K562 (cell line): ENCODE results near the gene DRAXIN. TPM values are rescaled to one million over a fixed set of nuclear protein-coding genes. Genes with fewer than 3 reads are reported as not detected.

ENCODE experiments used
- ATAC-seq: fragments of 200-7000 bp; cut with Tn5 transposase; 3 replicates; pipeline ENCODE4 v1.9.1; 2020; ENCODE audit warnings: moderate library complexity
- BruUV-seq: library from RNA; stranded (reverse); fragments of 400-500 nt; replicated peaks from 2 replicates; lab custom pipeline; 2021; lab: Mats Ljungman, UMichigan
- CTCF ChIA-PET: fragments of 300-600 bp; formaldehyde crosslinking; extraction: SDS; loops from one replicate; lab custom pipeline; 2021; ENCODE audit warnings: low intra/inter-chr PET ratio; lab: Yijun Ruan, JAX
- POLR2A ChIA-PET: fragments of 300-600, 350-650 bp; sonication (Branson Sonifier 250); formaldehyde crosslinking; extraction: SDS; loops from one replicate; lab custom pipeline; 2021; ENCODE audit warnings: antibody characterized with exemption, inconsistent platforms; lab: Yijun Ruan, JAX
- DNase-seq, 4 experiments: peaks; one replicate each; pipeline versions ENCODE4 v3.0.0 to v3.0.0-alpha.2; 2011 to 2018; ENCODE audit warnings: low spot score in 3 of 4, mixed read lengths in 3 of 4; ENCODE audit errors: extremely low read depth in 1 of 4
- FAIRE-seq: peaks from 2 replicates; lab custom pipeline; 2011; peaks lifted over from hg19 to GRCh38; lab: Jason Lieb, UNC
- H2AFZ ChIP-seq: 2 replicates; pipeline ENCODE4 v1.6.0; 2011; ENCODE audit warnings: low read depth, low read length, control low read depth, inconsistent platforms
- H3K27ac ChIP-seq: fragments of 200-600 bp; 3 replicates; pipeline ENCODE4 v1.8.0; 2011; ENCODE audit warnings: low read depth, mild to moderate bottlenecking, control low read depth, inconsistent platforms, low read length, moderate library complexity, mixed read lengths; ENCODE audit errors: extremely low read depth
- H3K27me3 ChIP-seq, 2 experiments: fragments of 300-600 bp in 1 of 2; 2 replicates in 1 of 2; 3 replicates in 1 of 2; pipeline versions ENCODE4 v1.6.0 to v1.8.0; 2011; ENCODE audit warnings: inconsistent platforms in 2 of 2, low read length in 2 of 2, mild to moderate bottlenecking in 1 of 2, mixed read lengths in 1 of 2, moderate library complexity in 1 of 2; ENCODE audit not compliant: control insufficient read depth in 2 of 2, insufficient read depth in 2 of 2
- H3K36me3 ChIP-seq: fragments of 300-600 bp; 3 replicates; pipeline ENCODE4 v1.8.0; 2011; ENCODE audit warnings: mild to moderate bottlenecking, low read length, inconsistent platforms; ENCODE audit not compliant: control insufficient read depth, insufficient read depth
- H3K4me1 ChIP-seq, 2 experiments: fragments of 200-600 bp in 1 of 2; replicated peaks in 1 of 2; 2 replicates in 1 of 2; 3 replicates in 1 of 2; pipeline versions ENCODE4 v1.5.1 to v1.8.0; 2011; ENCODE audit warnings: inconsistent platforms in 2 of 2, low read length in 2 of 2, mild to moderate bottlenecking in 1 of 2, mixed read lengths in 1 of 2, moderate library complexity in 1 of 2; ENCODE audit not compliant: control insufficient read depth in 2 of 2, insufficient read depth in 2 of 2
- H3K4me2 ChIP-seq: 2 replicates; pipeline ENCODE4 v1.6.1; 2011; ENCODE audit warnings: low read length, control low read depth, inconsistent platforms, mixed read lengths; ENCODE audit not compliant: insufficient read depth
- H3K4me3 ChIP-seq: fragments of 200-600 bp; sonication (generic), shearing (Covaris generic); 2 replicates; pipeline ENCODE4 v1.5.1; 2016; ENCODE audit warnings: control low read depth, inconsistent platforms
- H3K79me2 ChIP-seq: fragments of 200-600 bp; 3 replicates; pipeline ENCODE4 v1.8.0; 2011; ENCODE audit warnings: low read length, inconsistent platforms; ENCODE audit not compliant: control insufficient read depth, insufficient read depth
- H3K9ac ChIP-seq, 2 experiments: 2 replicates each; pipeline versions ENCODE4 v1.6.0 to v1.6.1; 2011; ENCODE audit warnings: low read depth in 2 of 2, low read length in 2 of 2, control low read depth in 1 of 2, inconsistent platforms in 1 of 2, mild to moderate bottlenecking in 1 of 2, mixed read lengths in 1 of 2; ENCODE audit not compliant: insufficient read depth in 1 of 2
- H3K9me1 ChIP-seq: one replicate; pipeline ENCODE4 v1.6.0; 2011; ENCODE audit warnings: inconsistent platforms, mild to moderate bottlenecking, low read length, moderate library complexity; ENCODE audit not compliant: control insufficient read depth, insufficient read depth
- H3K9me3 ChIP-seq: replicated peaks from 2 replicates; pipeline ENCODE4 v1.5.1; 2011; ENCODE audit warnings: low read depth, low read length, inconsistent platforms; ENCODE audit not compliant: control insufficient read depth, insufficient read depth
- H4K20me1 ChIP-seq: replicated peaks from 2 replicates; pipeline ENCODE4 v1.6.1; 2011; ENCODE audit warnings: low read length, inconsistent platforms, mixed read lengths; ENCODE audit not compliant: control insufficient read depth, insufficient read depth
- CBFB ChIP-seq: sonication (generic); formaldehyde crosslinking; IDR thresholded peaks from 2 replicates; pipeline ENCODE4 v1.4.0; 2020; ENCODE audit warnings: mild to moderate bottlenecking, missing genetic modification reagents
- KDM1A ChIP-seq, 2 experiments: fragments of 450-650 bp; IDR thresholded peaks; 2 replicates each; pipeline ENCODE4 v1.6.1; 2016; ENCODE audit warnings: mild to moderate bottlenecking in 2 of 2
- NELFE ChIP-seq: IDR thresholded peaks from 2 replicates; pipeline ENCODE4 v1.6.1; 2011; ENCODE audit warnings: mild to moderate bottlenecking; ENCODE audit not compliant: insufficient read depth, insufficient read length
- TEAD4 ChIP-seq, 2 experiments: sonication (generic) in 1 of 2; formaldehyde crosslinking in 1 of 2; IDR thresholded peaks; 2 replicates each; pipeline versions ENCODE4 v1.6.1 to v1.8.0; 2012 to 2022; ENCODE audit warnings: borderline replicate concordance in 1 of 2, inconsistent platforms in 1 of 2, low read length in 1 of 2, mild to moderate bottlenecking in 1 of 2, missing genetic modification reagents in 1 of 2
- ZFP36 ChIP-seq: fragments of 150-350 bp; IDR thresholded peaks from 2 replicates; pipeline ENCODE4 v1.6.1; 2018; ENCODE audit warnings: low read length, low read depth; ENCODE audit not compliant: partially characterized antibody
- WGBS: fragments of 100-300 bp; shearing (Covaris generic); methylation state at CpG from one replicate; pipeline ENCODE4 v1.1.6; 2016; ENCODE audit warnings: low coverage, mixed read lengths; ENCODE audit not compliant: insufficient coverage; ENCODE audit errors: missing lambda C conversion rate; 5-methylcytosine and 5-hydroxymethylcytosine counted together
- in situ Hi-C: fragments of 300-500 bp; cut with MboI; formaldehyde crosslinking; loops from 4 replicates; pipeline ENCODE4 v1.15.0; 2018; ENCODE audit warnings: inconsistent platforms, mixed read lengths
- intact Hi-C: fragments of 100-400 bp; cut with micrococcal nuclease; formaldehyde crosslinking; loops from 2 replicates; pipeline ENCODE4 v1.14.2; 2022
- polyA plus RNA-seq, 8 experiments: library from polyadenylated mRNA; depleted of rRNA in 4 of 8; stranded (reverse) in 5 of 8; unstranded in 3 of 8; fragments of >200 nt; fragmentation: Nextera tagmentation in 2 of 8; fragmentation: Illumina TruSeq in 1 of 8; extraction: Ambion mirVana in 2 of 8; extraction: Trizol in 1 of 8; gene quantifications; 2 replicates each; pipeline versions ENCODE4 v1.2.1 to v1.2.3, GENCODE V29; 2011 to 2014; ENCODE audit warnings: inconsistent platforms in 1 of 8, missing spikeins in 1 of 8
- total RNA-seq, 7 experiments: library from RNA; depleted of rRNA in 6 of 7; stranded (reverse); fragments of >200 nt in 6 of 7; fragmentation: Illumina TruSeq in 2 of 7; extraction: Trizol in 2 of 7; gene quantifications; 2 replicates each; pipeline versions ENCODE4 v1.2.1 to v1.2.3, GENCODE V29; 2011 to 2021; ENCODE audit warnings: low replicate concordance in 1 of 7

The DRAXIN gene
- total and polyA plus RNA-seq, 9 of the 15 experiments (the other 6 are each of a cell fraction or from before 2014, with no cell fraction given) = 0.01 to 0.04 (median 0.01) TPM; not detected in 6

- H3K36me3 ChIP-seq = peaks cover 2% of the 10 kb centered on the region; the same call in 1 of the 3 replicates
- H3K4me3 ChIP-seq = no peak overlapping the region
- peak overlapping the region in 1 of 2 experiments; percentile 86; a peak in 2 of 4 replicates for H3K9ac ChIP-seq
- H3K4me2 ChIP-seq = peak overlapping the region; percentile 76; the same call in 1 of the 2 replicates
- H3K27me3 ChIP-seq = no peaks in the 10 kb centered on the region; a peak in 1 of 5 replicates
- intact Hi-C loops (loop anchor here (2.0 kb wide), 2 partner anchors 60 to 98 kb away; no protein-coding TSS in a partner anchor), in situ Hi-C loops (no loop called here)
- DNase-seq (no peak), ATAC-seq (no peak), FAIRE-seq (no peak)
- H2AFZ ChIP-seq = peak overlapping the region; percentile 86
- WGBS = 66% methylated on average over 4 of the region's 4 CpGs
- peaks cover 19 to 68% of the 10 kb centered on the region in 2 experiments; a peak in 4 of 5 replicates for H3K4me1 ChIP-seq
- TF ChIP-seq CBFB (CRISPR knock-in tag) = no peak
- TF ChIP-seq NELFE = no peak
- TF ChIP-seq ZFP36 = peak; percentile 90
- 0 out of 4 replicates have a peak, but pooled peaks of 1 of the 2 experiments have one; percentile 12 for TF ChIP-seq KDM1A (IDR thresholded peaks at IDR 0.05)
- TF ChIP-seq TEAD4 (IDR thresholded peaks at IDR 0.05; ENCODE audit: low read length) = no peak
- TF ChIP-seq TEAD4 (CRISPR knock-in tag; IDR thresholded peaks at IDR 0.05; ENCODE audit: borderline replicate concordance) = 0 out of 2 replicates have a peak, but pooled peaks have one; percentile 7
- H3K9me3 ChIP-seq = no peaks in the 10 kb centered on the region
- H3K27ac ChIP-seq = no peak overlapping the region
- ChIA-PET CTCF (interaction anchor here (0.7 to 3.7 kb wide), 5 partner anchors 60 to 317 kb away, joined by 3 to 52 read pairs (median 12); no protein-coding TSS in a partner anchor), POLR2A (interaction anchor here (0.5 to 2.2 kb wide), 12 partner anchors 13 to 339 kb away, joined by 3 to 13 read pairs (median 5); partner anchors contain the start of gene FBXO6)
- no TSS peak for BruUV-seq
- no peaks in the 10 kb centered on the region for H3K79me2 ChIP-seq
- H4K20me1 ChIP-seq = no peaks in the 10 kb centered on the region; the same call in 1 of the 2 replicates
- no peaks in the 10 kb centered on the region for H3K9me1 ChIP-seq
Measured at GRCh38 chr1:11651017-11651416, 40.5 kb upstream of the DRAXIN start.
